HG03378 (cell line): ENCODE data around the gene ENGASE.

Source experiments
- ATAC-seq: cut with Tn5 transposase; IDR thresholded peaks from one replicate; pipeline ENCODE4 v1.9.1; 2021; ENCODE audit warnings: mild to moderate bottlenecking, moderate library complexity; ENCODE audit not compliant: unreplicated experiment

The ENGASE gene

DNA sequence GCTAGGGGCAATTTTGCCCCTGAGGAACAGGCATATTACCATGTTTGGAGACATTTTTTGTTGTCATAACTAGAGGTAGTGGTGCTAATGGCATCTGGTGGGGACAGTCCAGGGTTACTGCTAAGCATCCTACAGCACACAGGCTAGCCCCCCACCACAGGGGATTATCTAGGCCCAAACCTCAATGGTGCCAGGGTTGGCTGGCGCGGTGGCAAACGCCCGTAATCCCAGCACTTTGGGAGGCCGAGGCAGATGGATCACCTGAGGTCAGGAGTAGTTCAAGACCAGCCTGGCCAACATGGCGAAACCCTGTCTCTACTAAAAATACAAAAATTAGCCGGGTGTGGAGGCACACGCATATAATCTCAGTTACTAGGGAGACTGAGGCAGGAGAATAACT, 35.5 kb upstream of the ENGASE start:
- ATAC-seq: no peak

DNA sequence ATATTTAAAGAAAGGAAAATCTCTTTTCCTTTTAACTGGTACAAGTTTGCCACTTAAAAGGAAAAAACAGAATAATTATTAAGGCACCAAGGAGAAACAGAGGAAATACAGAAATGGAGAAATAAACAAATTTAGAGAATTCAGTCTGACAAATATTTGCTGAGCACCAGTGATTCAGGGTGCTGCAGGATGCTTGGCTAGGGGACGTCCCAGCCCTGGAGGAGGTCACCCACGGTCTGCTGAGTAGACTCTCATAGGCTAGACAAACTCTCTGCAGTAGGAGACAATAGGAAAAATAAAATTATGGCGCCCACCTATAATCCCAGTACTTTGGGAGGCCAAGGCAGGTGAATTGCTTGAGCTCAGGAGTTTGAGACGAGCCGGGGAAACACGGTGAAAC, 34.7 kb upstream of the ENGASE start:
- ATAC-seq: no peak

DNA sequence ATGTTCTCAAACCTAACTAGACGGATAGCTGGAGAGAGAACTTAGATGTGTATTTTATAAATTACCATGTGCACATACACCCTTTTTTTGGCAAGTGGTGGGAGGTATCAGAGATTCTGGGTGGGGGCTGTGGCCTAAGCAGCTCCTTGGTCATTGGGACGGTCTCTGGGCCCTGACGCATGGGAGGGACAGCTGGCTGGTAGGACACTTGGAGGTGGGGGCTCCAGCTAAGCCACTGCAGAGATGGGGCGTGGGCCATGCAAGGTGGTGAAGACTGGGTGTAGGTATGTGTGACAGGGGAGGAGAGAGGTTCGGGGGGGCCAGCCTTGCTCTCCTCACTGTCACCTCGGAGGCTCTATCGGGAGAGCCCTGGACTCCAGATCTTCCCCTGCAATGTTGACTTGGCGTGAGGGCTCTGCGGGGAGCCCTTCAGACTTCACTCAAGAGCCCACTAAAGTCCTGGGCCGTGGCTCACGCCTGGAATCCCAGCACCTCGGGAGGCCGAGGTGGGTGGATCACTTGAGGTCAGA, 33.5 kb upstream of the ENGASE start:
- ATAC-seq: no peak

DNA sequence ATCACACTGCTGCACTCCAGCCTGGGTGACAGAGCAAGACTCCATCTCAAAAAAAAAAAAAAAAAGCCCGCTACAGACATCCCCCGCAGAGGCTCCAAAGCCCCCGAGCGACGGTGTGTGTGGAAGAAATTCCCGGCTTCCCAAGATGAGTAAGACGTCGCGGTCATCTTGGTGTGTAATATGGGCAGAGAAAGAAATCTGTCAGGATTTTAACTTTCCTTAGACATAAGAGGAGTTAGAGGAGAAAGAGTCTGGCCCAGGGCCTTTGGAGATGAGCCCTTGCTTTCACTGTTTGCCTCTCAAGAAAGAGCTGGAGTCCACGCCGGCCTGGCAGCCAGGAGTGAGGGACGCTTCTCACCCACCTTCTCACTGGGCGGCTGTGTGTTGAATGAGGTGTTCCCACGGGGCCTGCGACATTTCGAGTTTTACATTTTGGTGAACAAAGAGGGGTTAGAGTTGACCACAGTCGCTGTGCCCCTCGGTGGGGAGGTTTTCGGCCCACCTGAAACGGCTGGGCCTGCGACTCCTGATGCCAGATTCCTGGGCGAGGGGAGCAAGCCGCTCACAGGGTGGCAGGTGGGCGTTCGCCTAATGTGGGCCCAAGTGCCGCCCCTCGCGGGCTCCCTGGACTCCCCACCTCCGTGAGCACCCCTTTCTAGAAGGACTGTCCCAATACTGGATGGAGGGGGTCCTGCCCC, 32.8 kb upstream of the ENGASE start:
- ATAC-seq: no peak

DNA sequence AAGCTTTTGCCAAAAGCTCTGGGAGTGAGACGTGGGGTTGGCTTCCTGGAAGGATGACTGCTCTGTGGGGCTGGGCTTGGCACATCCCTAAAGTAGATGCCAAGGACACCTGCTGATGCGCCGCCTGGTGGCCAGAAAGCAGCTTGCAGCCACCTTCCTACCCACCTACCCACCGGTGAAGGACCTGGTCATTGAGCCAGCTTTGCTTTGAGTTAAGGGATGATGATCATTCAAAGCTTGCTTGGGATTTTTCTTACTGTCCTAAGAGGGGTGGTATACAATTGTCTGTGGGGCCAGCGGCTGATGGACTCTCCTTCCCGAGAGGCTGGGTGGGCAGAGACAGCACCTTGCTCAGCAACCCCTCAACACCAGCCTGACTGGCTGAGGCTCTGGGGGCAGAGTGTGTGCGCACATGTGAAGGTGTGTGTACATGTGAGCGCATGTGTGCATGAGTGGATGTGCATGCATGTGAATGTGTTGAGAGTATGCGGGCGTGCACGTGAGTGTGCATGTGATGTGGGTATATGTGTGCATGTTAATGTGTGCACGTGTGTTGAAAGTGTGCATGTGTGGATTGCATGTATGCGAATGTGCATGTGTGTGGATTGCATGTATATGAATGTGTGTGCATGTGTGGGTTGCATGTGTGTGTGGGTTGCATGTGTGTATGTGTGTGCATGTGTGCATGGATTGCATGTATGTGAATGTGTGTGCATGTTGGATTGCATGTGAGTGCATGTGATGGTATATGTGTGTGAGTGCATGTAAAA, 32.0 kb upstream of the ENGASE start:
- ATAC-seq: no peak

DNA sequence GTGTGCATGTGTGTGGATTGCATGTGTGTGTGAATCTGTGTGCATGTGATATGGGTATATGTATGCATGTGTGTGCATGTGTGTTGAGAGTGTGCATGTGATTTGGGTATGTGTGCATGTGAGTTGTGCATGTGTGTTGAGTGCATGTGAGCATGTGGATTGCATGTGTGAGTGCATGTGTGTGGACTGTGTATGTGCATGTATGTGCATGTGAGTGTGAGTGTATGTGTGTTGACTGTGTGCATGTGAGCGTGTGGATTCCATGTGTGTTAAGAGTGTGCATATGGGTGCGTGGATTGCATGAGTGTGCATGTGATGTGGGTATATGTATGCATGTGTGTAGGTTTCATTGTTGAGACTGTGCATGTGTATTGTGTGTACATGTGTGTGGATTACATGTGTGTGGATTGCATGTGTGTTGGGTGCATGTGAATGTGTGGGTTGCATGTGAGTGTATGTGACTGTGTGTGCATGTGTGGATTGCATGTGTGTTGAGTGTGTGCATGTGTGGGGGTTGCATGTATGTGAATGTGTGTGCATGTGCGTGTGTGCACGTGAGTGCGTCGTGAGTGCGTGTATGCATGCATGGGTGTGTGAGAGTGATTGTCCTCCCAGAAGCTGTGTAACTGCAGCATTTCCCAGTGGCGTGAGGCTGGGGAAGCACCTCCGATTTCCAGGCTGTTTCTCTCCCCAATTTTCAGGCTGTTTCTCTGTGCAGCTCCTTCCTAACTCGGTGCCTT, 31.3 kb upstream of the ENGASE start:
- no peak for ATAC-seq

DNA sequence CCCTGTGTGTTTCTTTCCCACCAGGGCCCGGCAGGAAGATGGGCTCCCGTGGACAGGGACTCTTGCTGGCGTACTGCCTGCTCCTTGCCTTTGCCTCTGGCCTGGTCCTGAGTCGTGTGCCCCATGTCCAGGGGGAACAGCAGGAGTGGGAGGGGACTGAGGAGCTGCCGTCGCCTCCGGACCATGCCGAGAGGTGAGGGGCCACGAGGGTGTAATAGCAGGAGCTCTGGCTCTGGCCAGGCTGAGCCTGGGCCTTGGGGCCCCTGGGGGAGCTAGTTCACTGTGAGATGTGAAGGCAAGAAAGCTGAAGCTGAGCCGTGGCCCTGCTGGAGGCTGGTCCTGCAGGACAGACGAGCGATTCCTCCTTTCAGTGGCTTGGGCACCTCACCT, 30.7 kb upstream of the ENGASE start:
- ATAC-seq: no peak

DNA sequence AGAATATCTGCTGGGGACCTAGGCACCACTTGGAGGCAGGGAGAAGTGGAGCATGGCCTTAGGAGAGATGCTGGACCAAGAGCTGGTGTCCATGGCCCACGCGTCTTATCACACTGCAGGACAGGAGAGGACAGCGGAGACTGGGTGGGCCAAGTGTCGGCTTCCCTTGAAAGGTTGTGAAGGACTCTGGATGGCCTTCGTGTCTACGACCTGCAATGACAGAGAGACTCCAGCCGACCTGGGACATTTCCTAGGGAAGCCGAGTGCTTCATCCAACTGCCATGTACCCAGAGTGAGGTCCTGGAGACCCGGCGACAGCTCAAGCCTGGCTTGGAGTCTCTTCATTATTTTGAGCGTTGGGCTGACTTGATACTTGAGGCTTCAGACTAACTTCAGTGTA, 30.2 kb upstream of the ENGASE start:
- no peak for ATAC-seq

DNA sequence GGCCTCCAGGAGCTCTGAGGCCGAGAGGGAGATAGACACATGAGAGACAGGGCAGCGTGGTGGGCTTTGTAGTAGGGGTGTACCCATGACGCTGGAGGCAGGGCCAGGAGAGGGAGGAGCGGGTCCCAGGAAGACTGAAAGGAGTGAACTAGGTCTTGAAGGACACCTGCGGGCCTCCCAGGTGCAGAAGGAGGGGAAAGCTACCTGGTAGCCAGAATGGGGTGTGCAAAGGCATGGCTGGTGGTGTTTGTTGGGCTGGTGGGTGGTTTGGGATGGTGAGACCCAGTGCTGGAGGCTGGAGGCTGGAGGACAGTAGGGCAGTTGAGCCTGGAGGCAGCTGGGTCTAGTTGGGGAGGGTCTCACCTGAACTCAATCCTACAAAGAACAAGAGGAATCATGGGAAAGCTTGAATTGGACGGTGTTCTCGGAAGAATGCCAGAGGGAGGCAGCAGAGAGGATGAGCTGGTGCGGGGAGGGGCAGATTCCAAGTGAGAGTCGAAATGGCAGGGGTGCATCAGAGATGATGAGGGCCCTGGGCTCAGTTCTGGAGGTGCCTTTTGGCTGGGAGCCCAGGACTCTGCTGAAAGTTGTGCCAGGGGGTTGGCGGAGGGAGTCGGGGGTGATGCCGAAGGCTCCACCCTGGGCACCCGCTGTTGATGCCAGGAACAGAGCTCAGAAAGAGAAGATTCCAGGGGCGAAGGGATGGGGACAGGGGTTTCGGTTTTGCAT, 29.5 kb upstream of the ENGASE start:
- no peak for ATAC-seq

DNA sequence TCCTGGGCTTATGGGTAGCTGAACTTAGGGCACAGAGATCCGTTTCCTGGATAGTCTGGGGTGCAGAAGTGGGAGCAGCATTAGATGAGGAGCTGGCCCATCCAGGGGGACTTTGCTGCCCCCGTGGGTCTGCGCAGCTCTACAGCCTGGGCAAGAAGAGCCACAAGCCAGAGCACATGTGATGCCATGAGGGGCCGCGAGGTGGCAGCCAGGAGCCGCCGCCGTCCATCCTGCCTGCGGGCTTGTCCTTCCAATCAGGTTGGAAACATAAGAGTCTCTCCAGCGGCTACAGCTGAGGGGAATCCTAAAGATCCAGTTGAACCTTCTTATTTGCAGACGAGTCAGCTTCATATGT, 28.8 kb upstream of the ENGASE start:
- ATAC-seq: no peak

DNA sequence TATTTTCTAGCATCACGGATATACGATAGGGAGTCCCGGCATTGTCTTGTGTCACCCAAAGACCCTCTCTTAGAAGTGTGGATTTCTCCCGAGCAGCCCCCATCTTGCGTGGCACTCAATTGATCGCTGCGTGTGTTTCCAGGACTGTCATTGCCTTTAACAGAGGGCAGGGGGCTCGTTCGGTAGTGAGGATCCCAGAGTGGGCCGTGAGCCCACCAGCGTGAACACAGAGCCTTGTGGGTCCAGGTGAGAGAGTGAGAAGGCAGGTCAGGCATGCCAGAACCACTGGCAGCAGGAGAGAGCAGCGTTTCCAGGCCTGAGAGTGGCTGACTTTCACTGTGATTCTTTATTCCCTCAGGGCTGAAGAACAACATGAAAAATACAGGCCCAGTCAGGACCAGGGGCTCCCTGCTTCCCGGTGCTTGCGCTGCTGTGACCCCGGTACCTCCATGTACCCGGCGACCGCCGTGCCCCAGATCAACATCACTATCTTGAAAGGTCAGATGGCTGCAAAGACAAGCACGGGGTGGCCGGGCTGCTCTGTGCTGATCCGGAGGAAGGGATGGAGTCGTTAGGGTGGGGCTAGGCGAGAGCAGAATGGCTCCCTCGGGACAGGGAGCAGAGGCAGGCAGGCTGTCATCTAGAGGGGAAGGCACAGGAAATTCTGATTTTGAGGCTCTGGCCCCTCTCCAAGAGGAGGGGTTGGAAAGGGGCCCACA, 28.3 kb upstream of the ENGASE start:
- no peak for ATAC-seq

DNA sequence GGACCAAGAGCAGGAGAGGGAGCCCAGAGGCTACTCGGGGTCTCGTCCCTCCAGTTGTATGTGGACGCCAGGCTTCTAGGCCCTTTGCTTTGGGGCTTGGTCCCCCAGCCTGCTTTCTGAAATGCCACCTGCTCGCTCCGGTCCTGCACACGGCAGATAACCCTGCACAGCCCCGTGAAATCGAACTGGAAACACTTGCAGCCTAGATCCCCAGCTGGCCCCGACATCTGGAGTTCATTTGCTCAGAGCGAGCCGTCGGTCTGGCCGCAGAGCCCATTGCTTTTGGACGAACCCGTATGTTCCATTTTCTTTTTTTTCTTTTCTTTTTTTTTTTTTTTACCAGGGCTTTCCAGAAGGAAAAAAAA, 27.7 kb upstream of the ENGASE start:
- no peak for ATAC-seq

DNA sequence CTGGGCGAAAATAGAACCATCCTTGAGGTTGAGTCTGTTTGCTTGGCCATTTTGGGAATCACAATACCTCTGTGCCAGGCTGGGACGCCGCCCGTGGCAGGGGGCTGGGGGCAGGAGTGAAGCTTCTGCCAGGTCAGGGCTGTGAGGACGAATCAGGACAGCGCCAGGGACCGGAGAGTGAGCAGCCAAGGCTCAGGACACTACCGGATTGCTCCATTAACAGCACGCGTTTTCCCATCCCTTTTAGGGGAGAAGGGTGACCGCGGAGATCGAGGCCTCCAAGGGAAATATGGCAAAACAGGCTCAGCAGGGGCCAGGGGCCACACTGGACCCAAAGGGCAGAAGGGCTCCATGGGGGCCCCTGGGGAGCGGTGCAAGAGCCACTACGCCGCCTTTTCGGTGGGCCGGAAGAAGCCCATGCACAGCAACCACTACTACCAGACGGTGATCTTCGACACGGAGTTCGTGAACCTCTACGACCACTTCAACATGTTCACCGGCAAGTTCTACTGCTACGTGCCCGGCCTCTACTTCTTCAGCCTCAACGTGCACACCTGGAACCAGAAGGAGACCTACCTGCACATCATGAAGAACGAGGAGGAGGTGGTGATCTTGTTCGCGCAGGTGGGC, 27.2 kb upstream of the ENGASE start:
- ATAC-seq: no peak

DNA sequence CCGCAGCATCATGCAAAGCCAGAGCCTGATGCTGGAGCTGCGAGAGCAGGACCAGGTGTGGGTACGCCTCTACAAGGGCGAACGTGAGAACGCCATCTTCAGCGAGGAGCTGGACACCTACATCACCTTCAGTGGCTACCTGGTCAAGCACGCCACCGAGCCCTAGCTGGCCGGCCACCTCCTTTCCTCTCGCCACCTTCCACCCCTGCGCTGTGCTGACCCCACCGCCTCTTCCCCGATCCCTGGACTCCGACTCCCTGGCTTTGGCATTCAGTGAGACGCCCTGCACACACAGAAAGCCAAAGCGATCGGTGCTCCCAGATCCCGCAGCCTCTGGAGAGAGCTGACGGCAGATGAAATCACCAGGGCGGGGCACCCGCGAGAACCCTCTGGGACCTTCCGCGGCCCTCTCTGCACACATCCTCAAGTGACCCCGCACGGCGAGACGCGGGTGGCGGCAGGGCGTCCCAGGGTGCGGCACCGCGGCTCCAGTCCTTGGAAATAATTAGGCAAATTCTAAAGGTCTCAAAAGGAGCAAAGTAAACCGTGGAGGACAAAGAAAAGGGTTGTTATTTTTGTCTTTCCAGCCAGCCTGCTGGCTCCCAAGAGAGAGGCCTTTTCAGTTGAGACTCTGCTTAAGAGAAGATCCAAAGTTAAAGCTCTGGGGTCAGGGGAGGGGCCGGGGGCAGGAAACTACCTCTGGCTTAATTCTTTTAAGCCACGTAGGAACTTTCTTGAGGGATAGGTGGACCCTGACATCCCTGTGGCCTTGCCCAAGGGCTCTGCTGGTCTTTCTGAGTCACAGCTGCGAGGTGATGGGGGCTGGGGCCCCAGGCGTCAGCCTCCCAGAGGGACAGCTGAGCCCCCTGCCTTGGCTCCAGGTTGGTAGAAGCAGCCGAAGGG, 26.4 kb upstream of the ENGASE start:
- no peak for ATAC-seq

DNA sequence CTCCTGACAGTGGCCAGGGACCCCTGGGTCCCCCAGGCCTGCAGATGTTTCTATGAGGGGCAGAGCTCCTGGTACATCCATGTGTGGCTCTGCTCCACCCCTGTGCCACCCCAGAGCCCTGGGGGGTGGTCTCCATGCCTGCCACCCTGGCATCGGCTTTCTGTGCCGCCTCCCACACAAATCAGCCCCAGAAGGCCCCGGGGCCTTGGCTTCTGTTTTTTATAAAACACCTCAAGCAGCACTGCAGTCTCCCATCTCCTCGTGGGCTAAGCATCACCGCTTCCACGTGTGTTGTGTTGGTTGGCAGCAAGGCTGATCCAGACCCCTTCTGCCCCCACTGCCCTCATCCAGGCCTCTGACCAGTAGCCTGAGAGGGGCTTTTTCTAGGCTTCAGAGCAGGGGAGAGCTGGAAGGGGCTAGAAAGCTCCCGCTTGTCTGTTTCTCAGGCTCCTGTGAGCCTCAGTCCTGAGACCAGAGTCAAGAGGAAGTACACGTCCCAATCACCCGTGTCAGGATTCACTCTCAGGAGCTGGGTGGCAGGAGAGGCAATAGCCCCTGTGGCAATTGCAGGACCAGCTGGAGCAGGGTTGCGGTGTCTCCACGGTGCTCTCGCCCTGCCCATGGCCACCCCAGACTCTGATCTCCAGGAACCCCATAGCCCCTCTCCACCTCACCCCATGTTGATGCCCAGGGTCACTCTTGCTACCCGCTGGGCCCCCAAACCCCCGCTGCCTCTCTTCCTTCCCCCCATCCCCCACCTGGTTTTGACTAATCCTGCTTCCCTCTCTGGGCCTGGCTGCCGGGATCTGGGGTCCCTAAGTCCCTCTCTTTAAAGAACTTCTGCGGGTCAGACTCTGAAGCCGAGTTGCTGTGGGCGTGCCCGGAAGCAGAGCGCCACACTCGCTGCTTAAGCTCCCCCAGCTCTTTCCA, 25.5 kb upstream of the ENGASE start:
- no peak for ATAC-seq

DNA sequence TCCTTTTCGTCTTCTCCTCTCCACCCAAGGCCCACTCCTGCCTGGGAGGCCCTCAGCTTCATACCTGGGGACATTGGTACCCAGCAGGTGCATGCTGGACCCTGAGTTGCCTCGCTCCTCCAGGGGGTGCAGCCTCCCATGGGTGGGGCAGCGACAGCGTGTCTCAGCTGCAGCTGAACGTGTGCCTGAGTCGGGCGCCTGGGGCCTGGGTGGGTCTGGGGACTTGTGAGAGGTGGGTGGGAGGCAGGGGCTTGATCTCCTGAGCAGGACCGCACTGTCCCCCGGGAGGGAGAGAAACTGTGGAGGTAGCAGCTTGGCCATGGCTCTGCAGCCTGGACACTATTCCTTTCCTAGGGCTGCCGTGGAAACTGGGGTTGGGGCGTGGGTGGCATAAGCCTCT, 24.8 kb upstream of the ENGASE start:
- no peak for ATAC-seq

DNA sequence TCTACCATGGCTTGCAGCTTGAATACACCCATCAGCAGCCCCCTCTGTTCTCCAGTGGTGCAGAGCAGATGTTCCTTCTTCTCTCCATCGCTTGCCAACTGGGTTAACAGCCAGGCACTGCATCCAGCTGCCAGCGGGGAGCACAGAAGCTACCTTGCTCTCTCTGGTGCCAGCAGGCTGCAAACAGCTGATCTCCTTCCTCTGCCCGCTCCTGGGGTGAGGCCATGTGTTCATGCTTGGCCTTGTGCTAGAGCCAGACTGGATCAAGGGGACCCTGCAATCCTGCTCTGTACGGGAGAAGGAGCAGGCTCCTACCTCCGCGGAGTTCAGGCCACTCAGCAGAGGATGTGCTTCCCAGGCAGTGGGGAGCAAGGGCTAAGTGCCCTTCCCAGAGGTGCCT, 24.1 kb upstream of the ENGASE start:
- ATAC-seq: no peak

DNA sequence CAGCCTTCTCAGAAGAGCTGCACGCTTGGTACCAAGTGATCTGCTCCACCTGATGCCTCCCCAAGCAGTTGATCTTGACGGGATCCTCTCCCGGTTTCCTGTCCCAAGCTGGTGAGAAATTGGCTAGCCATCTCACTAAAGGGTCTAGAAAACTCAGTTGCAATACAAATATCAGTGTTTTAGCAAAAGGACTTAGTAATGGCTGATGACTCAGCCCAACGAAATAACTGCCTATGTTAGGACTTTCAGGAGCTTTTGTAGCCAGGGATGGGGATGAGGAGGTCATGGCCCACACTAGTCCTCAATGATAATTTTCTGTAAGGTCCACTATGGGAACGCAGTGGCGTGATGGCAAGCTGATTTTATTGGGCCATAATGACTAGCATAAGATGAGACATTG, 23.3 kb upstream of the ENGASE start:
- ATAC-seq: no peak
